Caco-2 (cell line): ENCODE results near the gene PRG3. TPM values are rescaled to one million over a fixed set of nuclear protein-coding genes. Genes with fewer than 3 reads are reported as not detected.

ENCODE experiments used
- BruUV-seq: library from RNA; stranded (reverse); fragments of 400-500 nt; replicated peaks from 2 replicates; lab custom pipeline; 2021; lab: Mats Ljungman, UMichigan
- CTCF ChIA-PET: fragments of 300-600 bp; sonication (Branson Sonifier 250); formaldehyde crosslinking; loops from one replicate; lab custom pipeline; 2022; ENCODE audit warnings: antibody characterized with exemption; lab: Charles Lee
- POLR2A ChIA-PET: fragments of 300-600 bp; sonication (Branson Sonifier 250); formaldehyde crosslinking; loops from one replicate; lab custom pipeline; 2022; ENCODE audit warnings: antibody characterized with exemption; lab: Charles Lee
- DNase-seq, 2 experiments: peaks; one replicate each; pipeline versions ENCODE4 v3.0.0 to v3.0.0-alpha.2; 2020 to 2022
- H3K27me3 ChIP-seq: replicated peaks from 2 replicates; pipeline ENCODE4 v1.6.0; 2011; ENCODE audit warnings: low read length; ENCODE audit not compliant: control insufficient read depth, insufficient read depth
- H3K36me3 ChIP-seq: 2 replicates; pipeline ENCODE4 v1.5.1; 2011; ENCODE audit warnings: low read length; ENCODE audit not compliant: control insufficient read depth, insufficient read depth
- H3K4me1 ChIP-seq: fragments of 250-450 bp; sonication (Bioruptor Pico); 2 replicates; pipeline ENCODE4 v1.5.1; 2020; ENCODE audit warnings: mild to moderate bottlenecking
- H3K4me3 ChIP-seq: 2 replicates; pipeline ENCODE4 v1.5.1; 2011; ENCODE audit warnings: low read depth, mild to moderate bottlenecking, control low read depth, low read length
- H3K9me3 ChIP-seq: fragments of 250-450 bp; sonication (Bioruptor Pico); 2 replicates; pipeline ENCODE4 v1.5.1; 2020; ENCODE audit warnings: mild to moderate bottlenecking, moderate library complexity
- H3K27ac Mint-ChIP-seq: one replicate; pipeline ENCODE4 v1.8.0; 2022; ENCODE audit warnings: mixed read lengths; ENCODE audit not compliant: unreplicated experiment
- H3K27me3 Mint-ChIP-seq: one replicate; pipeline ENCODE4 v1.8.0; 2022; ENCODE audit warnings: mixed read lengths; ENCODE audit not compliant: insufficient read depth, unreplicated experiment
- H3K36me3 Mint-ChIP-seq: one replicate; pipeline ENCODE4 v1.8.0; 2022; ENCODE audit warnings: mild to moderate bottlenecking, mixed read lengths; ENCODE audit not compliant: insufficient read depth, unreplicated experiment
- H3K4me1 Mint-ChIP-seq: one replicate; pipeline ENCODE4 v1.8.0; 2022; ENCODE audit warnings: low read depth, mixed read lengths; ENCODE audit not compliant: unreplicated experiment
- H3K4me3 Mint-ChIP-seq: one replicate; pipeline ENCODE4 v1.8.0; 2022; ENCODE audit warnings: mild to moderate bottlenecking, moderate library complexity, mixed read lengths; ENCODE audit not compliant: unreplicated experiment
- H3K9me3 Mint-ChIP-seq: one replicate; pipeline ENCODE4 v1.8.0; 2022; ENCODE audit warnings: mixed read lengths; ENCODE audit not compliant: unreplicated experiment
- intact Hi-C: fragments of 100-400 bp; cut with micrococcal nuclease; formaldehyde crosslinking; loops from one replicate; pipeline ENCODE4 v1.10.0; 2022; ENCODE audit not compliant: unreplicated experiment
- total RNA-seq: library from RNA; stranded (reverse); gene quantifications from 2 replicates; pipeline ENCODE4 v1.2.3, GENCODE V29; 2022
- TF ChIP-seq, protein P1 (sequence below), 2 experiments: fragments of 200-600 bp in 1 of 2; IDR thresholded peaks; 1 replicate in 1 of 2; 2 replicates in 1 of 2; pipeline versions ENCODE4 v1.5.1 to v1.8.0; 2011 to 2022; ENCODE audit warnings: antibody characterized with exemption in 1 of 2, control low read depth in 1 of 2, inconsistent platforms in 1 of 2, low read depth in 1 of 2, low read length in 1 of 2, mild to moderate bottlenecking in 1 of 2, moderate library complexity in 1 of 2; ENCODE audit not compliant: insufficient read depth in 1 of 2, severe bottlenecking in 1 of 2, unreplicated experiment in 1 of 2

Gene PRG3
- total RNA-seq, 1 experiment from 2014 or later: not detected

DNA sequence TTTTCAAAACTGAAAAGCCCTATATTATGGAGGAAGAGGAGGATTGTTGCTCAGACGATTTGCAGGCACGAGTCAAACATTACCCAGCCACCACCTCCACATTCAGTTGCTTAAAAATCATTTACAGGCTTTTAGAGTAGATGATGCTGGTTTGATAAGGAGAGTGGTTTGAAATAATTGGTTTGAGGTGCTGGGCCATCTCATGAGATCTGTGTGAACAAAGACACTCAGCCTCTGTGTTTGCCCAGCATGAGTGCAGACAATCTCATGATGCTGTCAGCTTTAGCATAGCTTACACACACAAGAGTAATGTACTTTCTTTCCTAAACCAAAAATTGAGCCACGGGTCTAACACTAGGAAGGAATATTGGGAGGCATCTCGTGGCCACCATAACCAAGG lies 41.7 kb upstream of the PRG3 start:
- Mint-ChIP-seq H3K9me3 (no peaks in the 10 kb centered on the region), H3K27ac (no peak overlapping the region), H3K4me1 (no peaks in the 10 kb centered on the region), H3K36me3 (no peaks in the 10 kb centered on the region), H3K4me3 (no peak overlapping the region), H3K27me3 (peaks cover 14% of the 10 kb centered on the region)
- H3K27me3 ChIP-seq: no peaks in the 10 kb centered on the region; the same call in 1 of the 2 replicates
- H3K9me3 ChIP-seq: no peaks in the 10 kb centered on the region
- TF ChIP-seq, protein P1, sequence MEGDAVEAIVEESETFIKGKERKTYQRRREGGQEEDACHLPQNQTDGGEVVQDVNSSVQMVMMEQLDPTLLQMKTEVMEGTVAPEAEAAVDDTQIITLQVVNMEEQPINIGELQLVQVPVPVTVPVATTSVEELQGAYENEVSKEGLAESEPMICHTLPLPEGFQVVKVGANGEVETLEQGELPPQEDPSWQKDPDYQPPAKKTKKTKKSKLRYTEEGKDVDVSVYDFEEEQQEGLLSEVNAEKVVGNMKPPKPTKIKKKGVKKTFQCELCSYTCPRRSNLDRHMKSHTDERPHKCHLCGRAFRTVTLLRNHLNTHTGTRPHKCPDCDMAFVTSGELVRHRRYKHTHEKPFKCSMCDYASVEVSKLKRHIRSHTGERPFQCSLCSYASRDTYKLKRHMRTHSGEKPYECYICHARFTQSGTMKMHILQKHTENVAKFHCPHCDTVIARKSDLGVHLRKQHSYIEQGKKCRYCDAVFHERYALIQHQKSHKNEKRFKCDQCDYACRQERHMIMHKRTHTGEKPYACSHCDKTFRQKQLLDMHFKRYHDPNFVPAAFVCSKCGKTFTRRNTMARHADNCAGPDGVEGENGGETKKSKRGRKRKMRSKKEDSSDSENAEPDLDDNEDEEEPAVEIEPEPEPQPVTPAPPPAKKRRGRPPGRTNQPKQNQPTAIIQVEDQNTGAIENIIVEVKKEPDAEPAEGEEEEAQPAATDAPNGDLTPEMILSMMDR (IDR thresholded peaks at IDR 0.05; ENCODE audit: insufficient read depth in 1 of 2, low read depth in 1 of 2, low read length in 1 of 2, severe bottlenecking in 1 of 2, unreplicated experiment in 1 of 2): no peak
- no peaks in the 10 kb centered on the region for H3K4me1 ChIP-seq
- ChIA-PET POLR2A (no interaction called here), CTCF (interaction anchor here (0.8 kb wide), 1 partner anchor 77 kb away, joined by 3 read pairs; no protein-coding TSS in a partner anchor)
- H3K4me3 ChIP-seq: no peak overlapping the region
- intact Hi-C loops: no loop called here
- no peaks in the 10 kb centered on the region for H3K36me3 ChIP-seq
- no peak for DNase-seq
- no TSS peak for BruUV-seq

DNA sequence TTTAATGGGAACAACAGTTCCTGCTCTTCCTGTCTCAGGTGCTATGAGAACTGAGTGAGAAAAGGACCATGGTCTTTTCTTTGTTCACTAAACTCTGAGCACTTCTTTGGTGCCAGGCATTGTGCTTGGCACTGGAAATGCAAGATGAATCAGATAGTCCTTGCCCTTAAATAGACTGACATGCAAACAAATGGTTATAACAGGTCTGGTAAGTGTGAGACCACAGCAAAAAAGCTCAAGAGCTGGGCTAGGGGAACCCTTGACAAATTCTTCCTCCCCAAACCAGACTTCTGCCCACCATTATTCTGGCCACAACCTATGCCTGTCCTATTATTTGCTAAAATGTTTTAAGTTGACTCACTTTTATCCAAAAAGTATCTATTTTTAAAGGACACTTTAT lies 40.9 kb upstream of the PRG3 start:
- BruUV-seq: no TSS peak
- Mint-ChIP-seq H3K4me3 (no peak overlapping the region), H3K9me3 (no peaks in the 10 kb centered on the region)

DNA sequence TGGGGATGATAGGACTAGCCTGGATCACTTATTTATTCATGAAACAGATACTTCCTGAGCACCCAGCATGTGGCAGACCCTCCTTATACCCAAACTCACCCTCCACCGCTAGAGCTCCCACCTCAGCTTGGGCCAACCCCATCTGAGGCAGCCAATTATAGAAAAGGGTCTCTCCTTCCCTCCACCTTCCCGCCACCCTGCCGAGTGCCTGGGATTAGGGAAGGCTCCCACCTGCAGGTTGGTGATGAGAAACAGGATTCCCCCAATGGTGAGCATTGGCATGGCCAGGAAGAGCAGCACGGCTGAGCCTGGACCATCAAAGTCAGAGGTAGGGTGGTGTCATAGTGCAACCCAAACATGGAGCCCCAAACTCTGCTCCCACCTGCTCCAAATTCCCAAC lies 40.1 kb upstream of the PRG3 start:
- Mint-ChIP-seq H3K9me3 (no peaks in the 10 kb centered on the region), H3K27me3 (peaks cover 18% of the 10 kb centered on the region), H3K4me1 (no peaks in the 10 kb centered on the region), H3K27ac (no peak overlapping the region), H3K4me3 (no peak overlapping the region), H3K36me3 (no peaks in the 10 kb centered on the region)
- no peaks in the 10 kb centered on the region for H3K4me1 ChIP-seq
- TF ChIP-seq, protein P1 (IDR thresholded peaks at IDR 0.05; ENCODE audit: insufficient read depth in 1 of 2, low read depth in 1 of 2, low read length in 1 of 2, severe bottlenecking in 1 of 2, unreplicated experiment in 1 of 2): no peak
- no peaks in the 10 kb centered on the region for H3K36me3 ChIP-seq
- no peak for DNase-seq
- H3K4me3 ChIP-seq: no peak overlapping the region
- POLR2A ChIA-PET: no interaction called here
- no TSS peak for BruUV-seq
- H3K9me3 ChIP-seq: no peaks in the 10 kb centered on the region
- intact Hi-C loops: no loop called here
- H3K27me3 ChIP-seq: no peaks in the 10 kb centered on the region; the same call in 1 of the 2 replicates
- CTCF ChIA-PET: no interaction called here

More for the DNA sequence above, 40.9 kb upstream of the PRG3 start:
- TF ChIP-seq, protein P1 (IDR thresholded peaks at IDR 0.05; ENCODE audit: insufficient read depth in 1 of 2, low read depth in 1 of 2, low read length in 1 of 2, severe bottlenecking in 1 of 2, unreplicated experiment in 1 of 2): no peak
- no peaks in the 10 kb centered on the region for H3K9me3 ChIP-seq
- POLR2A ChIA-PET: no interaction called here
- H3K4me3 ChIP-seq: no peak overlapping the region
- H3K36me3 ChIP-seq: no peaks in the 10 kb centered on the region
- no peaks in the 10 kb centered on the region for H3K4me1 ChIP-seq
- CTCF ChIA-PET: no interaction called here
- H3K27me3 ChIP-seq: no peaks in the 10 kb centered on the region; the same call in 1 of the 2 replicates
- intact Hi-C loops: no loop called here
- no peak overlapping the region for H3K27ac Mint-ChIP-seq
- no peaks in the 10 kb centered on the region for H3K36me3 Mint-ChIP-seq
- H3K4me1 Mint-ChIP-seq: no peaks in the 10 kb centered on the region
- H3K27me3 Mint-ChIP-seq: peaks cover 16% of the 10 kb centered on the region
- no peak for DNase-seq
